GM12878 (cell line): ENCODE measurements around the gene RANBP17. TPM values are rescaled to one million over a fixed set of nuclear protein-coding genes. Genes with fewer than 3 reads are reported as not detected.

Source experiments
- ATAC-seq: fragments of 200-7000 bp; cut with Tn5 transposase; 3 replicates; pipeline ENCODE4 v1.9.1; 2020; ENCODE audit warnings: mild to moderate bottlenecking, moderate library complexity
- BruUV-seq: library from RNA; stranded (reverse); fragments of 400-500 nt; replicated peaks from 2 replicates; lab custom pipeline; 2021; lab: Mats Ljungman, UMichigan
- CTCF ChIA-PET: fragments of 300-600 bp; sonication (Branson Sonifier 250); formaldehyde crosslinking; extraction: SDS; loops from one replicate; lab custom pipeline; 2021; ENCODE audit warnings: inconsistent platforms; lab: Yijun Ruan, JAX
- POLR2A ChIA-PET: fragments of 350-600 bp; formaldehyde crosslinking; extraction: SDS; loops from one replicate; lab custom pipeline; 2021; ENCODE audit warnings: inconsistent platforms; lab: Charles Lee
- RAD21 ChIA-PET: fragments of 300-600 bp; sonication (Branson Sonifier 250); formaldehyde crosslinking; loops from one replicate; lab custom pipeline; 2023; ENCODE audit warnings: antibody characterized with exemption; ENCODE audit not compliant: unreplicated experiment; lab: Charles Lee
- SMC1A ChIA-PET: fragments of 300-600 bp; sonication (Branson Sonifier 250); formaldehyde crosslinking; loops from one replicate; lab custom pipeline; 2023; ENCODE audit not compliant: unreplicated experiment, uncharacterized antibody; lab: Charles Lee
- DNase-seq: peaks from one replicate; pipeline ENCODE4 v3.0.0-alpha.2; 2011; ENCODE audit warnings: low read depth, low spot score
- FAIRE-seq: peaks from 3 replicates; lab custom pipeline; 2011; peaks lifted over from hg19 to GRCh38; lab: Jason Lieb, UNC
- H2AFZ ChIP-seq: 2 replicates; pipeline ENCODE4 v1.6.0; 2011; ENCODE audit warnings: low read depth, low read length, control low read depth; ENCODE audit not compliant: control insufficient read depth
- H3K27ac ChIP-seq: 2 replicates; pipeline ENCODE4 v1.5.1; 2011; ENCODE audit warnings: control low read depth; ENCODE audit not compliant: control insufficient read depth, insufficient read depth
- H3K27me3 ChIP-seq, 2 experiments: replicated peaks in 1 of 2; 2 replicates each; pipeline versions ENCODE4 v1.6.0 to v1.6.1; 2011; ENCODE audit warnings: low read length in 1 of 2; ENCODE audit not compliant: control insufficient read depth in 2 of 2, insufficient read depth in 2 of 2
- H3K36me3 ChIP-seq, 2 experiments: 2 replicates each; pipeline ENCODE4 v1.5.1; 2011; ENCODE audit warnings: low read length in 1 of 2; ENCODE audit not compliant: control insufficient read depth in 2 of 2, insufficient read depth in 2 of 2
- H3K4me1 ChIP-seq: 2 replicates; pipeline ENCODE4 v1.6.1; 2011; ENCODE audit warnings: mild to moderate bottlenecking, low read length, moderate library complexity, mixed read lengths; ENCODE audit not compliant: control insufficient read depth, insufficient read depth
- H3K4me2 ChIP-seq: 2 replicates; pipeline ENCODE4 v1.6.0; 2011; ENCODE audit warnings: control low read depth; ENCODE audit not compliant: control insufficient read depth, insufficient read depth
- H3K4me3 ChIP-seq: fragments of 200-600 bp; sonication (generic); 2 replicates; pipeline ENCODE4 v1.5.1; 2016
- H3K79me2 ChIP-seq: 2 replicates; pipeline ENCODE4 v1.6.0; 2011; ENCODE audit warnings: low read length; ENCODE audit not compliant: control insufficient read depth, insufficient read depth
- H3K9ac ChIP-seq: 2 replicates; pipeline ENCODE4 v1.8.0; 2011; ENCODE audit warnings: low read length, control low read depth, mixed read lengths; ENCODE audit not compliant: control insufficient read depth, insufficient read depth
- H3K9me3 ChIP-seq: replicated peaks from 3 replicates; pipeline ENCODE4 v1.5.1; 2011; ENCODE audit warnings: mild to moderate bottlenecking, low read length; ENCODE audit not compliant: control insufficient read depth, insufficient read depth
- H4K20me1 ChIP-seq: 2 replicates; pipeline ENCODE4 v1.6.0; 2011; ENCODE audit not compliant: control insufficient read depth, insufficient read depth
- CBX3 ChIP-seq: fragments of 200-600 bp; sonication (generic); IDR thresholded peaks from 2 replicates; pipeline ENCODE4 v1.6.1; 2016; ENCODE audit warnings: low read depth, borderline replicate concordance
- CHD2 ChIP-seq: IDR thresholded peaks from 2 replicates; pipeline ENCODE4 v1.6.1; 2011; ENCODE audit warnings: low read depth, low read length, improper control_type of control experiment, borderline replicate concordance
- CREB1 ChIP-seq: IDR thresholded peaks from 2 replicates; pipeline ENCODE4 v1.6.1; 2012; ENCODE audit warnings: low read depth, mild to moderate bottlenecking, inconsistent platforms
- CREM ChIP-seq: IDR thresholded peaks from 2 replicates; pipeline ENCODE4 v1.6.1; 2014; ENCODE audit warnings: antibody characterized with exemption, low read depth
- KAT2A ChIP-seq: conservative IDR thresholded peaks from 2 replicates; pipeline ENCODE4 v1.6.1; 2011; ENCODE audit warnings: low read depth, low read length; ENCODE audit not compliant: control insufficient read depth
- MAX ChIP-seq: IDR thresholded peaks from 2 replicates; pipeline ENCODE4 v1.6.1; 2012; ENCODE audit warnings: low read depth, low read length, improper control_type of control experiment
- MTA2 ChIP-seq: fragments of 450-650 bp; IDR thresholded peaks from 2 replicates; pipeline ENCODE4 v1.6.1; 2016; ENCODE audit warnings: low read depth, mild to moderate bottlenecking, moderate library complexity
- PML ChIP-seq: IDR thresholded peaks from 2 replicates; pipeline ENCODE4 v1.6.1; 2012; ENCODE audit warnings: low read length, inconsistent platforms
- POLR2AphosphoS5 ChIP-seq: IDR thresholded peaks from 2 replicates; pipeline ENCODE4 v1.6.1; 2011; ENCODE audit warnings: mild to moderate bottlenecking, low read length, inconsistent platforms
- RAD21 ChIP-seq: IDR thresholded peaks from 2 replicates; pipeline ENCODE4 v1.6.1; 2011; ENCODE audit warnings: mild to moderate bottlenecking, low read depth, low read length, moderate library complexity; ENCODE audit not compliant: insufficient read depth
- RAD51 ChIP-seq: fragments of 450-650 bp; IDR thresholded peaks from 2 replicates; pipeline ENCODE4 v1.6.1; 2016; ENCODE audit warnings: moderate library complexity, mild to moderate bottlenecking, inconsistent platforms
- SKIL ChIP-seq: fragments of 450-650 bp; IDR thresholded peaks from 2 replicates; pipeline ENCODE4 v1.6.1; 2017; ENCODE audit warnings: mild to moderate bottlenecking, low read depth, inconsistent platforms; ENCODE audit not compliant: poor library complexity, severe bottlenecking
- SMC3 ChIP-seq: IDR thresholded peaks from 2 replicates; pipeline ENCODE4 v1.6.1; 2011; ENCODE audit warnings: low read length, improper control_type of control experiment, borderline replicate concordance
- SPI1 ChIP-seq: IDR thresholded peaks from 2 replicates; pipeline ENCODE4 v1.6.1; 2011; ENCODE audit warnings: low read depth, mild to moderate bottlenecking, low read length, moderate library complexity, borderline replicate concordance; ENCODE audit not compliant: insufficient read depth
- TCF3 ChIP-seq: IDR thresholded peaks from 2 replicates; pipeline ENCODE4 v1.6.1; 2012; ENCODE audit warnings: low read depth, mild to moderate bottlenecking, low read length, borderline replicate concordance; ENCODE audit not compliant: insufficient read depth
- ZNF622 ChIP-seq: fragments of 450-650 bp; IDR thresholded peaks from 2 replicates; pipeline ENCODE4 v1.6.1; 2017; ENCODE audit warnings: mild to moderate bottlenecking, inconsistent platforms
- WGBS: methylation state at CpG from one replicate; pipeline ENCODE4 v1.1.6; 2016; ENCODE audit warnings: low lambda C conversion rate; ENCODE audit not compliant: insufficient replicate concordance, insufficient coverage; ENCODE audit errors: missing lambda C conversion rate; 5-methylcytosine and 5-hydroxymethylcytosine counted together
- in situ Hi-C: fragments of 300-500 bp; cut with MboI; formaldehyde crosslinking; loops from 9 replicates; pipeline ENCODE4 v1.14.3; 2018; ENCODE audit warnings: mixed read lengths
- intact Hi-C: fragments of 100-400 bp; cut with micrococcal nuclease; formaldehyde crosslinking; loops from one replicate; pipeline ENCODE4 v1.14.2; 2022; ENCODE audit not compliant: unreplicated experiment
- polyA plus RNA-seq, 11 experiments: library from polyadenylated mRNA; depleted of rRNA in 4 of 11; unstranded in 6 of 11; stranded (reverse) in 5 of 11; fragments of >200 nt; fragmentation: Nextera tagmentation in 4 of 11; fragmentation: Illumina TruSeq in 1 of 11; extraction: Ambion mirVana in 4 of 11; extraction: Trizol in 1 of 11; gene quantifications; 1 replicate in 1 of 11; 2 replicates in 10 of 11; pipeline versions ENCODE4 v1.2.1 to v1.2.3, GENCODE V29; 2011 to 2016; ENCODE audit warnings: inconsistent platforms in 2 of 11, missing spikeins in 2 of 11, low read depth in 1 of 11
- total RNA-seq, 4 experiments: library from RNA; depleted of rRNA in 3 of 4; stranded (reverse); fragments of >200 nt in 3 of 4; fragmentation: Illumina TruSeq in 1 of 4; extraction: Trizol in 1 of 4; gene quantifications; 2 replicates each; pipeline versions ENCODE4 v1.2.1 to v1.2.3, GENCODE V29; 2013 to 2021
- TF ChIP-seq, protein P1 (sequence below): IDR thresholded peaks from 2 replicates; pipeline ENCODE4 v1.6.1; 2011; ENCODE audit warnings: borderline replicate concordance, low read depth, mild to moderate bottlenecking, moderate library complexity, low read length; ENCODE audit not compliant: insufficient read depth, poor library complexity, severe bottlenecking
- TF ChIP-seq, protein P2 (sequence below), 3 experiments: IDR thresholded peaks in 2 of 3; conservative IDR thresholded peaks in 1 of 3; 2 replicates each; pipeline ENCODE4 v1.5.1; 2011; ENCODE audit warnings: low read depth in 3 of 3, low read length in 3 of 3, mild to moderate bottlenecking in 3 of 3, control low read depth in 2 of 3, moderate library complexity in 2 of 3, inconsistent platforms in 1 of 3, mixed read lengths in 1 of 3; ENCODE audit not compliant: control insufficient read depth in 2 of 3, insufficient read depth in 1 of 3; ENCODE audit errors: extremely low read depth in 1 of 3

Gene RANBP17
- total and polyA plus RNA-seq, 10 of the 15 experiments (the other 5 are each of a cell fraction or from before 2014, with no cell fraction given): 0.10 TPM; not detected in 9

GRCh38 chr5:170896779-170897178 lies 35.0 kb downstream of the RANBP17 start:
- no peak overlapping the region for H3K9ac ChIP-seq
- ATAC-seq: peak; percentile 41; the same call in 1 of the 3 replicates
- ChIA-PET RAD21 (no interaction called here), POLR2A (no interaction called here), SMC1A (no interaction called here), CTCF (interaction anchor here (1.4 to 1.5 kb wide), 2 partner anchors 257 to 258 kb away, joined by 3 read pairs; no protein-coding TSS in a partner anchor)
- no TSS peak for BruUV-seq
- no peaks in the 10 kb centered on the region for H4K20me1 ChIP-seq
- no peak for DNase-seq
- H3K27me3 ChIP-seq: no peaks in the 10 kb centered on the region
- TF ChIP-seq SPI1: no peak
- TF ChIP-seq SMC3: peak; percentile 35; the same call in 1 of the 2 replicates
- no peak for TF ChIP-seq TCF3
- TF ChIP-seq, protein P1, sequence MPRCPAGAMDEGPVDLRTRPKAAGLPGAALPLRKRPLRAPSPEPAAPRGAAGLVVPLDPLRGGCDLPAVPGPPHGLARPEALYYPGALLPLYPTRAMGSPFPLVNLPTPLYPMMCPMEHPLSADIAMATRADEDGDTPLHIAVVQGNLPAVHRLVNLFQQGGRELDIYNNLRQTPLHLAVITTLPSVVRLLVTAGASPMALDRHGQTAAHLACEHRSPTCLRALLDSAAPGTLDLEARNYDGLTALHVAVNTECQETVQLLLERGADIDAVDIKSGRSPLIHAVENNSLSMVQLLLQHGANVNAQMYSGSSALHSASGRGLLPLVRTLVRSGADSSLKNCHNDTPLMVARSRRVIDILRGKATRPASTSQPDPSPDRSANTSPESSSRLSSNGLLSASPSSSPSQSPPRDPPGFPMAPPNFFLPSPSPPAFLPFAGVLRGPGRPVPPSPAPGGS: no peak
- TF ChIP-seq POLR2AphosphoS5: no peak
- 0 out of 2 replicates have a peak, but pooled peaks have one; percentile 31 for TF ChIP-seq RAD21
- no peak for TF ChIP-seq MAX
- TF ChIP-seq, protein P2, sequence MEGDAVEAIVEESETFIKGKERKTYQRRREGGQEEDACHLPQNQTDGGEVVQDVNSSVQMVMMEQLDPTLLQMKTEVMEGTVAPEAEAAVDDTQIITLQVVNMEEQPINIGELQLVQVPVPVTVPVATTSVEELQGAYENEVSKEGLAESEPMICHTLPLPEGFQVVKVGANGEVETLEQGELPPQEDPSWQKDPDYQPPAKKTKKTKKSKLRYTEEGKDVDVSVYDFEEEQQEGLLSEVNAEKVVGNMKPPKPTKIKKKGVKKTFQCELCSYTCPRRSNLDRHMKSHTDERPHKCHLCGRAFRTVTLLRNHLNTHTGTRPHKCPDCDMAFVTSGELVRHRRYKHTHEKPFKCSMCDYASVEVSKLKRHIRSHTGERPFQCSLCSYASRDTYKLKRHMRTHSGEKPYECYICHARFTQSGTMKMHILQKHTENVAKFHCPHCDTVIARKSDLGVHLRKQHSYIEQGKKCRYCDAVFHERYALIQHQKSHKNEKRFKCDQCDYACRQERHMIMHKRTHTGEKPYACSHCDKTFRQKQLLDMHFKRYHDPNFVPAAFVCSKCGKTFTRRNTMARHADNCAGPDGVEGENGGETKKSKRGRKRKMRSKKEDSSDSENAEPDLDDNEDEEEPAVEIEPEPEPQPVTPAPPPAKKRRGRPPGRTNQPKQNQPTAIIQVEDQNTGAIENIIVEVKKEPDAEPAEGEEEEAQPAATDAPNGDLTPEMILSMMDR (IDR thresholded peaks at IDR 0.05 in 2 of 3, conservative IDR thresholded peaks at IDR 0.05 in 1 of 3; ENCODE audit: control insufficient read depth in 2 of 3, extremely low read depth in 1 of 3, insufficient read depth in 1 of 3, low read depth in 3 of 3, low read length in 3 of 3): peak; percentile 13 to 38 (median 36); a peak in 4 of 6 replicates
- no peak for TF ChIP-seq CREM
- TF ChIP-seq PML: no peak
- no peak for TF ChIP-seq SKIL
- no peak for TF ChIP-seq MTA2
- no peak for TF ChIP-seq CREB1
- no peak for TF ChIP-seq CHD2
- TF ChIP-seq CBX3: no peak
- no peak for TF ChIP-seq ZNF622
- no peak for TF ChIP-seq KAT2A
- no peak for TF ChIP-seq RAD51
- H3K4me3 ChIP-seq: no peak overlapping the region
- intact Hi-C loops: loop anchor here (2.0 to 5.0 kb wide), 3 partner anchors 89 to 258 kb away; no protein-coding TSS in a partner anchor
- no peak for FAIRE-seq
- in situ Hi-C loops: no loop called here
- H3K4me2 ChIP-seq: no peak overlapping the region
- no peak overlapping the region for H2AFZ ChIP-seq
- no peaks in the 10 kb centered on the region for H3K4me1 ChIP-seq
- no peaks in the 10 kb centered on the region for H3K79me2 ChIP-seq
- WGBS: 51% methylated on average over 9 of the region's 9 CpGs
- H3K9me3 ChIP-seq: no peaks in the 10 kb centered on the region
- no peak overlapping the region for H3K27ac ChIP-seq
- H3K36me3 ChIP-seq: no peaks in the 10 kb centered on the region
